Central memory CD8-positive, alpha-beta T cell (primary cell): ENCODE measurements around the gene ZIM2.

Experiments used
- ATAC-seq: fragments of 150-1000 bp; cut with Tn5 transposase; replicated peaks from 2 replicates; pipeline ENCODE4 v1.10.0; 2022; ENCODE audit warnings: mild to moderate bottlenecking, moderate FRiP score, moderate number of reproducible peaks; ENCODE audit not compliant: poor library complexity, severe bottlenecking; ENCODE audit errors: extremely low read depth
- DNase-seq, 2 donors: peaks; one replicate each; pipeline ENCODE4 v3.0.0; 2021; ENCODE audit warnings: low spot score in 2 of 2
- H3K27ac Mint-ChIP-seq: one replicate; pipeline ENCODE4 v1.8.0; 2022; ENCODE audit warnings: low read depth, mild to moderate bottlenecking, moderate library complexity, mixed read lengths
- H3K27me3 Mint-ChIP-seq: one replicate; pipeline ENCODE4 v1.8.0; 2022; ENCODE audit warnings: mixed read lengths
- H3K36me3 Mint-ChIP-seq: one replicate; pipeline ENCODE4 v1.8.0; 2022; ENCODE audit warnings: mild to moderate bottlenecking, moderate library complexity, mixed read lengths; ENCODE audit not compliant: insufficient read depth
- H3K4me1 Mint-ChIP-seq: one replicate; pipeline ENCODE4 v1.8.0; 2022; ENCODE audit warnings: mixed read lengths
- H3K4me3 Mint-ChIP-seq: one replicate; pipeline ENCODE4 v1.8.0; 2022; ENCODE audit warnings: mild to moderate bottlenecking, moderate library complexity, mixed read lengths
- H3K9me3 Mint-ChIP-seq: one replicate; pipeline ENCODE4 v1.8.0; 2022; ENCODE audit warnings: mixed read lengths

The ZIM2 gene

DNA sequence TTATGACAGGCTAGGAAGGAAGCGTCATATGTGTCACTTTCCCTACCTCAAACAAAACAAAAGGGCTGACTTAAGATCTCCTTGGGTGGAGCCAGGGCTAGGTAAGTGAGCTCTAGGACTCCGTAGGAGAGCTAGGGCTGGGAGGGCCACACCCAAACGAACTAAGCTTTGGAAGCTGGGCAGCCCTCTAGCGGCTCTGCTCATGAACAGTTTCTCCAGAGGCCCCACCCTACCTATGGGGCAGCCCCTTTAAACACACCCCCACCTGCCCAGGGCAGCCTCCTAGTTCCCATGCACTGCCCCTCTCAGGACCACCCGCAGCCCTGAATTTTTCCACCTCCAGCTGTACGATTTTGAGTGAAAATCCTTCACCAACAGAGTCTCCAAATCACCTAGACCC is 3.5 kb downstream of the ZIM2 start:
- Mint-ChIP-seq H3K27ac (no peak overlapping the region), H3K9me3 (peaks cover 43% of the 10 kb centered on the region)
- no peak for DNase-seq

GRCh38 chr19:56836059-56836458 is 4.5 kb downstream of the ZIM2 start:
- DNase-seq, result no peak
- ATAC-seq, result no peak
- H3K27me3 Mint-ChIP-seq, result peaks cover 3% of the 10 kb centered on the region
- H3K36me3 Mint-ChIP-seq, result no peaks in the 10 kb centered on the region
- no peak overlapping the region for H3K27ac Mint-ChIP-seq
- H3K4me1 Mint-ChIP-seq, result peaks cover 8% of the 10 kb centered on the region
- peaks cover 41% of the 10 kb centered on the region for H3K9me3 Mint-ChIP-seq
- H3K4me3 Mint-ChIP-seq, result no peak overlapping the region

More for the DNA sequence above, 3.5 kb downstream of the ZIM2 start:
- H3K4me3 Mint-ChIP-seq, result no peak overlapping the region
- H3K27me3 Mint-ChIP-seq, result peaks cover 7% of the 10 kb centered on the region
- no peaks in the 10 kb centered on the region for H3K36me3 Mint-ChIP-seq
- no peak for ATAC-seq
- H3K4me1 Mint-ChIP-seq, result peaks cover 8% of the 10 kb centered on the region

GRCh38 chr19:56835401-56835800 is 5.1 kb downstream of the ZIM2 start:
- Mint-ChIP-seq H3K27ac (no peak overlapping the region), H3K36me3 (no peaks in the 10 kb centered on the region), H3K4me1 (peaks cover 8% of the 10 kb centered on the region), H3K4me3 (no peak overlapping the region), H3K9me3 (peaks cover 38% of the 10 kb centered on the region), H3K27me3 (no peaks in the 10 kb centered on the region)
- ATAC-seq, result no peak
- DNase-seq, result no peak

GRCh38 chr19:56834564-56835375 is 5.8 kb downstream of the ZIM2 start:
- peaks cover 8% of the 10 kb centered on the region for H3K4me1 Mint-ChIP-seq

DNA sequence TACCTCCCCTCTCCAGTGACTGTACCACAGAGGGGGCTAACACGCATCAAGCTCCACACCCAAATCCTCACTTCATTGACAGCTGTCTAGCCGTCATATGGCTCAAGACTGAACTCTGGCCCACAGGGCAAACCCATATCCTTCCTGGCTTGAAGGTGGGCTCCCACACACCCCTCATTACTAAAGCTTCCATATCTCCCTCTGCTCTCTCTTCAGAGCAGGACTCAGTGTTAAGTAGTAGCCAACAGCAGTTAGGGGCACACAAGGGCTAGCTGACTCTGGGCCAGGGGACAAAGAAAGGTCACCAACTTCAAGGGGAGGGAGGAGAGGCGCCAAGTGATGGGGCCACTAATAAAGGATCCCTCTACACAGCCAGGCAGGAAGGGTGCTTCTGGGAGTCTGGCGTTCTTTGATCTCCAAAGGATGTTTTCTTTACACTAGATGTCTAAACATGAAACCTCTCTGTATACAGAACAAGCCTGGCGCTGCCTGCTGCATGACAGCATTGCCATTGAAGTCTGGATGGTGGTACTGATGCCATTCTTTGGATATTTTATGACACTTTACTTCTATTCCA is 8.1 kb downstream of the ZIM2 start:
- H3K27me3 Mint-ChIP-seq, result no peaks in the 10 kb centered on the region
- peaks cover 37% of the 10 kb centered on the region for H3K9me3 Mint-ChIP-seq
- ATAC-seq, result no peak
- no peak overlapping the region for H3K27ac Mint-ChIP-seq
- H3K4me3 Mint-ChIP-seq, result no peak overlapping the region
- no peak for DNase-seq
- no peaks in the 10 kb centered on the region for H3K36me3 Mint-ChIP-seq
- peaks cover 2% of the 10 kb centered on the region for H3K4me1 Mint-ChIP-seq

More at GRCh38 chr19:56834564-56835375, 5.8 kb downstream of the ZIM2 start:
- H3K36me3 Mint-ChIP-seq, result no peaks in the 10 kb centered on the region
- no peak overlapping the region for H3K4me3 Mint-ChIP-seq
- peaks cover 41% of the 10 kb centered on the region for H3K9me3 Mint-ChIP-seq
- ATAC-seq, result no peak
- no peak overlapping the region for H3K27ac Mint-ChIP-seq
- DNase-seq, result no peak
- H3K27me3 Mint-ChIP-seq, result no peaks in the 10 kb centered on the region

DNA sequence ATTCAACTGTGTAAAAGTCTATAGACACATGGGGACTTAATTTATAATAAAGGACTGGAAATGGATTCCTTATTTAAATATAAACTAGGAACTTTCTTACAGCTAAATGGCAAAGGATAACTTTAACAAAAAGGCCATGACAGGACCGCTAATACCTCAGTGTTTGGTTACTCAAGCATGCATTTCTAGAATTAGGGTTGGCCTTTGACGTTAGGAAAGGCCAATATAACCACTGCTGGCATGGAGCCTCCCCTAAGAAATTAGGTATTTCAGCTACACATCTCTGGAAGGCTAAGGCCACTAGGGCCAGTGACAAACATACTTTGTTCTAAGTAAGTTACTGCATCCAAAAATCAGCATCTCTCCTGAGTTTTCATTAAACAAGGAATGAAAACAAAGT is 9.3 kb downstream of the ZIM2 start:
- no peak for ATAC-seq

GRCh38 chr19:56829596-56829995 is 10.9 kb downstream of the ZIM2 start:
- DNase-seq (no peak), ATAC-seq (no peak)
- no peak overlapping the region for H3K27ac Mint-ChIP-seq
- peaks cover 2% of the 10 kb centered on the region for H3K36me3 Mint-ChIP-seq
- H3K4me1 Mint-ChIP-seq, result no peaks in the 10 kb centered on the region
- H3K4me3 Mint-ChIP-seq, result no peak overlapping the region
- H3K27me3 Mint-ChIP-seq, result no peaks in the 10 kb centered on the region
- peaks cover 19% of the 10 kb centered on the region for H3K9me3 Mint-ChIP-seq

More for the DNA sequence above, 9.3 kb downstream of the ZIM2 start:
- DNase-seq, result no peak
- Mint-ChIP-seq H3K27ac (no peak overlapping the region), H3K36me3 (no peaks in the 10 kb centered on the region), H3K4me1 (no peaks in the 10 kb centered on the region), H3K4me3 (no peak overlapping the region), H3K9me3 (peaks cover 33% of the 10 kb centered on the region), H3K27me3 (no peaks in the 10 kb centered on the region)

DNA sequence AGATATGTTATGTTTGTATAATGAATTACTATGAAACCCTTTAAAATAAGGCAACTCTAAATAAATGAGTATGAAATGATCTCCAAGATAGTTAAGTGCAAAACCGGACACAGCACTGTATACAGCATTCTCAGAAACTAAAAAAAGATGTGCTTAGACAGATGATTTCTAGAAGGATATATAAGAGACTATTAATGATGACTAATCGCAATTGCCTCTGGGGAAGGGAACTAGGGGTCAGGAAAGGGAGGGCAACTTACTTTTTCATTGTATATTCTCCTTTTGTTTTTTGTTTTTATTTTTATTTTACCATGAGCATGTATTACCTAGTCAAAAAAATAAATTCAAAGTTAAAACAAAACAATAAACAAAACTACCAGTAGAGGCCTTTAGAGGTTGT is 12.8 kb downstream of the ZIM2 start:
- DNase-seq, result no peak
- Mint-ChIP-seq H3K9me3 (peaks cover 10% of the 10 kb centered on the region), H3K27me3 (no peaks in the 10 kb centered on the region), H3K36me3 (peaks cover 2% of the 10 kb centered on the region), H3K27ac (no peak overlapping the region), H3K4me1 (no peaks in the 10 kb centered on the region), H3K4me3 (no peak overlapping the region)
- no peak for ATAC-seq

DNA sequence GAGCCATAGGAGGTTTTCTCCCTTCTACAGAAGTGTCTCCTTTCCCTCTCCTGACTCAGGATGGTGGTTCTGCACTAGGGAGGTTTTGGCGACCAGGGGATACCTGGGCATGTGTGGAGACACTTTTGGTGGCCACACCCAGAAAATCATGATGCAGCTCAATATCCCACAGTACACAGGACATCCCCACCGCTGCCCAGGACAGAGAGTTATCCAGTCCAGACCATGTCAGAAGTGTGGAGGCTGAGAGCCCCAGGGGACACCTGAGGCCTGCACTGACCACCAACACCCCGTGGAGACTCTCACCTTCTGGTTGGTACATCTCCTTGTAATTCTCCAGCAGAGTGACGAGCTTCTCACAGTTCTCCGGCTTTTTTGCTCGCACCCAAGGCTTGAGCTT is 16.6 kb downstream of the ZIM2 start:
- no peaks in the 10 kb centered on the region for H3K27me3 Mint-ChIP-seq
- peaks cover 2% of the 10 kb centered on the region for H3K36me3 Mint-ChIP-seq
- H3K4me1 Mint-ChIP-seq, result no peaks in the 10 kb centered on the region
- H3K9me3 Mint-ChIP-seq, result peaks cover 15% of the 10 kb centered on the region
- H3K4me3 Mint-ChIP-seq, result no peak overlapping the region
- no peak overlapping the region for H3K27ac Mint-ChIP-seq
- DNase-seq (no peak), ATAC-seq (no peak)

DNA sequence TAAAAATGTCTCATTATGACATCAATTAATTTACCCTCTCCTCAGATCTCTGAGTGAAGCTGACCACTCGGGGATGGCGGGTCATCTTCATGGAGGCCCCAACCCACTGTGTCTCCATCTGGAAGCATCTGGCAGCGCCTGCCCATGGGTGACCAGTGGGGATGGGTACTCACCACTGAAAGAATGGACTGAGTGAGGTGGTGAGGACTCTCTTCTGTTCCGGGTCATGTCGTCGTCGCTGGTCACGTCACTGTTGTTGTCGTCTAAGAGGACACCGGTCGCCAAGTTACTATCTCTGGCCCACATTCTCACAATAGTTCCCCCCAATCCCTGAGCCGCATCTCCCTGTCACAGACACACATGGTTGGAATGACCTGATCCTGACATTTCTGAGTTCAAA is 17.1 kb downstream of the ZIM2 start:
- no peaks in the 10 kb centered on the region for H3K4me1 Mint-ChIP-seq
- H3K4me3 Mint-ChIP-seq, result no peak overlapping the region
- DNase-seq (no peak), ATAC-seq (no peak)
- peaks cover 15% of the 10 kb centered on the region for H3K9me3 Mint-ChIP-seq
- H3K36me3 Mint-ChIP-seq, result peaks cover 2% of the 10 kb centered on the region
- no peak overlapping the region for H3K27ac Mint-ChIP-seq
- H3K27me3 Mint-ChIP-seq, result no peaks in the 10 kb centered on the region

- H3K27me3 Mint-ChIP-seq, result no peaks in the 10 kb centered on the region
- H3K4me1 Mint-ChIP-seq, result no peaks in the 10 kb centered on the region
- no peak overlapping the region for H3K27ac Mint-ChIP-seq
- DNase-seq, result no peak
- H3K9me3 Mint-ChIP-seq, result peaks cover 21% of the 10 kb centered on the region
- H3K36me3 Mint-ChIP-seq, result peaks cover 2% of the 10 kb centered on the region
- no peak for ATAC-seq
- no peak overlapping the region for H3K4me3 Mint-ChIP-seq
Observed at GRCh38 chr19:56822755-56823154, 17.8 kb downstream of the ZIM2 start.

GRCh38 chr19:56821675-56822074 is 18.9 kb downstream of the ZIM2 start:
- Mint-ChIP-seq H3K4me3 (no peak overlapping the region), H3K9me3 (peaks cover 25% of the 10 kb centered on the region)

DNA sequence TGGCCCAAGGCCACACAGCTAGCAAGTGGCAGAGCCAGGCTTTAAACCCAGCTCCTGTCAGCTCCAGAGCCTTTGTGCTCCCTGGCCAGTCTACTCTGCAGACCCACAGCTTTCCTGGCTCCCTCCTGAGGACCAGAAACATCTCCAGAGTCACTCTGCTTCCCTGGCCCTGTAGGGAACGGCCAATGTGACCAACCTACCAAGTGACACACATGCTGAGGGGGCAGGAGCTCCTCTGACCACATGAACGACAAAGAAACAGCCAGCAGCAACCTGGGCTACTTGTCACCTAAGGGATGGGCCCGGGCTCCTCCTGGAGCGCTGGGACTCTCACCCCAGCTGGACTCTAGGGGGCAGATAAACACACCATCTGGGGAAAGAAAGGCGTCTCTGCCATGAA is 19.3 kb downstream of the ZIM2 start:
- no peaks in the 10 kb centered on the region for H3K27me3 Mint-ChIP-seq
- no peaks in the 10 kb centered on the region for H3K4me1 Mint-ChIP-seq
- H3K36me3 Mint-ChIP-seq, result peaks cover 2% of the 10 kb centered on the region
- DNase-seq (no peak), ATAC-seq (no peak)
- H3K9me3 Mint-ChIP-seq, result peaks cover 27% of the 10 kb centered on the region
- H3K4me3 Mint-ChIP-seq, result no peak overlapping the region
- no peak overlapping the region for H3K27ac Mint-ChIP-seq

More at GRCh38 chr19:56821675-56822074, 18.9 kb downstream of the ZIM2 start:
- H3K36me3 Mint-ChIP-seq, result peaks cover 2% of the 10 kb centered on the region
- no peak for DNase-seq
- H3K4me1 Mint-ChIP-seq, result no peaks in the 10 kb centered on the region
- ATAC-seq, result no peak
- H3K27ac Mint-ChIP-seq, result no peak overlapping the region
- no peaks in the 10 kb centered on the region for H3K27me3 Mint-ChIP-seq
